HG03064 (cell line): Measurements from ENCODE around the gene SLC12A2.

ENCODE experiments used
- ATAC-seq: cut with Tn5 transposase; IDR thresholded peaks from one replicate; pipeline ENCODE4 v1.9.1; 2021; ENCODE audit warnings: low read depth; ENCODE audit not compliant: unreplicated experiment

The SLC12A2 gene

DNA sequence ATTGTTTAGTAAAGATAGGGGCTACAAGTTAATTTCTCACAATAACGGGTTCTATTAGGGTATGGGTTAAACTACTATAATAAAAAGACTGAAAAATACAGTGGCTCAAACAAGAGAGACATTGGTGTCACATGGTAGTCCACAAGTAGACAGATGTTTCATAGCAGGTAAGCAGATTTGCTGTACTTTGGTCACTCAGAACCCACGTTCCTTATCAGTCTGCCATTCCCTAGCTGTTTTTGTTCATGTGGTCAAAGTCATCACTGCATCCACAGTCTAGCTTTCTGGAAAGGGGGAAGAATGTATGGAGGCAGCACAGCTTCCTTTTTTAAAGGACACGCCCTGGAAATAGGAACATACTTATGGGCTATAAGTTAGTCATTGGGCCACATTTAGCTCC lies 73.0 kb downstream of the SLC12A2 start:
- no peak for ATAC-seq

- no peak for ATAC-seq
Observed at GRCh38 chr5:128158342-128158741, 74.8 kb downstream of the SLC12A2 start.

GRCh38 chr5:128163991-128164390 lies 80.4 kb downstream of the SLC12A2 start:
- ATAC-seq: no peak

GRCh38 chr5:128169401-128170017 lies 85.9 kb downstream of the SLC12A2 start:
- no peak for ATAC-seq

DNA sequence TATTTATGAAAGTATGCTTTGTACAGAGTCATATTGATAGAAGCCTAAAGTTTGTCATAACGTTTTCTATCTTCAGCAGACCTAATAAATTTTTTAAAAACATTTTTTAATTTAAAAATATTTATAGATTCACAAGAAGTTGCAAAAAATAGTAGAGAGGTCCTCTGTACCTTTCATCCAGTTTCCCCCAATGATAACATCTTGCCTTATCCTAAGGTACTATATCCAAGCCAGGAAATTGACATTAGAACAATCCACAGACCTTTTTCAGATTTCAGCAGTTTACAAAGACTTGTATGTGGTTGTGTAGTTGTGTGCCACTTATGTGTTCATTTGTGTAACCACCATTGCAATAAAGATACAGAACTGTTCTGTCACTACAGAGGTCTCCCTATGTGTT lies 88.5 kb downstream of the SLC12A2 start:
- ATAC-seq: no peak

DNA sequence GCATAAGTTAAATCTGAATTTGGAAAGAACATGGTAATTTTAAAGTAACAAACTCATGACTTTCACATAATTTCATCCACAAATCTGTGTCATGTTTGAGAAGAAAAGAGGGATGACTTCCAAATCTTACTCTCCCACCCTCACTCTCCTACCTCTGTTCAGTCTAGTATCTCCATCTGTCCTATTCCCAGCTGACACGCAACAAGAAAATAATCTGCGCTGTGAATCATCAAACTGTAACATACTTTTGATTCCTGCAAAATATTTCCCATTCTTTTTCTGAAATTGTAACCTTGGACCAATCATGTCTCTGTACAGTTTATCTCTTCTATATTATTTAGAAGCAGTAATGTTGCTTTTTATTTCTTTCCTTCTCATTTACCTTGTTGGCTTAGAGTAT lies 91.4 kb downstream of the SLC12A2 start:
- no peak for ATAC-seq

GRCh38 chr5:128192368-128192767 lies 108.8 kb downstream of the SLC12A2 start:
- no peak for ATAC-seq

- ATAC-seq: no peak
Observed at GRCh38 chr5:128193665-128194390, 110.3 kb downstream of the SLC12A2 start.

DNA sequence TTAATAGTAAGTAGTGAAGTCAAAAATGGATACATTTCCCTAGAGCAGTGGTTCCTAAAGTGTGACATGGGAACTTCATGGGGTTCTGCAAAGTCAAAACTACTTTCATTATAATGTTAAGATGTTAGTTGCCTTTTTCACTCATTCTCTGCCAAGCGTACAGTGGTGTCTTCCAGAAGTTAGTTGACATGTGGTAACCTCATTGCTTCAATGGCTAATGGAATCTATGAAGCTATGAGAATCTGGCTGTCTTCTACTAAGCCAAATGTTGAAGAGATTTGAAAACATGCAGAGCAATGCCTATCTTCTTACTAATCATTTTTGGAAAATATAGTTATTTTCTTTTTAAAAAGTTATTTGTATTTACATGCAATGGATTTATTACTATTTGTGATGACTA lies 111.8 kb downstream of the SLC12A2 start:
- no peak for ATAC-seq

DNA sequence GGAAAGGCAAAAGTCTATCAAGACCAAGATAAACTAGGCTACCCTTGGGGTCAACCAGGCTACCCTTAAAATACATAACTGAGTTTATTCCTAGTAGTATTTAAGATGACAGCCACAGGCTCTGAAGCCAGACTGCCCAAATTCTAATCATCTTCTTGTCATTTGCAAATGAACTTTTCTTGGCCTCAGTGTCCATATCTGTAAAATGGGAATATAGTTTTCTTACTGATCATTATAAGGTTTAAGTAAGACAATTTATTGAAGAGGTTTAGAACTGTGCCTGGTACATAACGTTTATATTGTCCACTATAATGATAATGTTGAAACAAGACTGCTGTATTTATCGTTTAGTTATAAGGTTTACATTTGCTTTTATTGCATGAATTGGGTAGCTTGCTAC lies 112.5 kb downstream of the SLC12A2 start:
- ATAC-seq: no peak

DNA sequence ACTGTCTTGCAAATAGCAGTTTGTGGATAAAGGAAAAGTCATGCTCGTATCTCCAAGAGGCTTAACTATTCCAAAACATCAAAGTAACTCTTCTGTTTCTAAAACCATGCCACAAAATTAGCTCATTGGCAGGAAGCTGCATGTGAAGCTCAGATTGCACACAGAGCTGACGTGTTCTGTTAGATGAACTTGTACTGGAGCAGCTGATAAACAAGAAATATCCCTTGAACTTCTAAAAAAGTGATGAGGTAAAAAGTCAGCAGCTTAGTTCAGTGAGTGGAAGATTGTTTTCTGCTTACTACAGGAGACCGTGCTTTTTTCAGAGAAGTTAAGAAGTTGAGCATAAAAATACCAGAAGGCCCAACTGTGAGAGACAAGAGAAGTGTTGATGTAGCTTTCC lies 113.2 kb downstream of the SLC12A2 start:
- no peak for ATAC-seq

GRCh38 chr5:128197896-128198522 lies 114.4 kb downstream of the SLC12A2 start:
- ATAC-seq: peak; percentile 53

- ATAC-seq: no peak
Observed at GRCh38 chr5:128199104-128199503, 115.5 kb downstream of the SLC12A2 start.

DNA sequence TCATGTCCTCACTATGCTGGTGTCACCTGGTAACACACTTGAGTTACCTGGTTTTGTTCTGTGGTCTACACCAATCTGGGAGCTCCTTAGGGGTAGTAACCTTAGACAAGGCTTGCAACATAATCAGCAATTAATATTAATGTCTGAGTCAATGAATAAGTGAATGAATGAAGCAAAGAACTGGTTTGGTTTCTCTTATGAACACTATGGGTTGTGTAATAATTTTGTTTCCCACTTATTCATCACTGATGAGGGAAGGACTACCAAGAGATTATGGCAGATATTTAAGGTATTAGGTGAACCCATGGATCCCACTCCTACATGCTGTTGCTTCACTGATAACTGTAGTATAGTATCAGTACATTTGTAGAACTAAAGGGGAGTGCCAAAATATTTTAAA lies 116.0 kb downstream of the SLC12A2 start:
- ATAC-seq: no peak

DNA sequence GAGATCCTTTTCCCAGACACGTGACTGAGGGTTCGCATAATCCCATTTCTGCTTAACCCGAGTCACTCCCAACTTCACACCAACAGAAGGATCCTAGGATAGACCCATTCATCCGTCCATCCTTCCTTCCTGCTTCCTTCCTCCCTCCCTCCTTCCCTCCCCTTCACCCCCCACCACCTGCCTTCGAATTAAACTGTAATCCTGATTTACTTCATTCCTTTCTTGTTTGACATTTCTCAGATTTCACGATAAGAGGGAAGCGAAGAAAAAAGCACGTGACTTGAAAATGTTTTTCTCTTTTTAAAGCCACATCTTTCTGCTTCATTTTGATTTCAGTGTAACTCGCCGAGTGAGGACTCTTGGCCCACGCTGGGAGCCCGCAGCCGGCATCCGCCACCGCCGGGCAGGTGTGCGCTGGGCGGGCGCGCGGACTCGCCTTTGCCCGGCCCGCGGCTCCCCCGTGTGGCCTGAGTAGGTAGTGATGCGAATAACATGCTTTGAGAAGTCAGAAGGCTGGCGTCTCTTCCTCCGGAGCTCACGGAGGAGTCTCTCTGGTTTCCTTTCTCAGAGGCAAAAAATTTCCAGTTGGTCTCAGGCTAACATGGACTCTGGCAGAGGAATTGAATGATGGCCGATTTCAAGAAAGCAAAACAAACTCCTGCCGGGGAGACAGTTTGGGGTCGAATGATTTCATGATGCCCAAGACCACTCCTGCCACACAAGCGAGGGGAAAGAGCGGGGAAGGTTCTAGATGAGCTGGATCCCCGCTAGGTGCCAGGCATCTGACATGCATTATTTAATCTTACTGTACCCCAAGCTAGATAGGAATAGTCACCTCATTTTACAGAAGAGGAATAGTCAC lies 117.7 kb downstream of the SLC12A2 start:
- peak; percentile 92 for ATAC-seq

DNA sequence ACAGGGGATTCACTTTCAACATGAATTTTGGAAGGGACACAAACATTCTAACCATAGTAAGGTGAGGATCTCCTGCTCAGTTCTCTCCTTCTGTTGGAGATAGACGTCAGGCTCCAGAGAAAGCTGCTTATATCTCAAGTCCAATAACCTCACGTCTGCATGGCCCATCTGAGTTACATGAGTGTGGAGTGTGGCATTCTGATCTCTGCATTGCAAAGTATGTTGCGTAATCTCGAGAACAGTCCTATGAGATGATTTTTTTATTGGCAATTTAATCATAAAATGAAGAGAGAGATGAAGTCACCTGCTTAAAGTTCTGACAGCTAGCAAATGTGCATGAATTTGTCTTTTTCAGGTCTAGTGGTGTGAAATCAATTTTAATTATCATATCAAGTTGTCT lies 118.8 kb downstream of the SLC12A2 start:
- no peak for ATAC-seq

DNA sequence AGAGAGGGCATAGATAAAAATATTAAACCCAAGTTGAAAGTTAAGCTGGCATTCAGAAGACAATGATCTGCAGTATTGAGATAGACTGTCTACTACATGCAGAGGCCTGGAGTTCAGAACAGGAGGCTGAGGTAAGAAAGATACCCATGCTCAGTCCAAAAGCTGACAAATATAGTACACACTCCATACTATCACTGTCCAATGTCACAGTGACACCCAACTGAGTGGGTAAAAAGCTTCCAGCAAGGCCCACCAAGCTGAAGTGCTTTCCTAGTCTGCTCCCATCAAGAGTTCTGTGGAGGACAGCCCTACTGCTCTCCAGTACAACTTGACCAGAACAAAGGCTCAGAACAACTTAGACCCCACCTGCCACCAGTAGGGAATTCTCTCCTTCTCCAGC lies 124.9 kb downstream of the SLC12A2 start:
- ATAC-seq: no peak

GRCh38 chr5:128212191-128212806 lies 128.7 kb downstream of the SLC12A2 start:
- no peak for ATAC-seq

DNA sequence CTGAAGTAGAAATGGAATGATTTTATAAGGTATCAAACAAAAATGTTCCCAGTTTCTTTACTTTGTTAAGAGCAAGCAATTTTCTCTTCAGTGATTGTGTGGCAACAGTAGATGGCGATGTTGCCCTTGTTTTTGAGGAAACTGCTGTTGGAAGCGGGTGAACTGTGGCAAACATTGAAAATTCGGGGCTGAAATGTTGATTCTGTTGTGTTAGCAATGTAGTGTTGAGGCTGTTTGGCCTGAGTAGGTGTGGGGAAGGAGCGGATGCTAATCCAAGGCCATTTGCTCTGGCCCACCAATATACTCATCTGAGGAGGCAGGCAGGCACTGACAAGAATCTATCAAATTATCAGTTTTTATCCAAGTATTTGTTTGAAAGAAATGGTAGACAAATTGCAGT lies 129.8 kb downstream of the SLC12A2 start:
- ATAC-seq: no peak

GRCh38 chr5:128213833-128214232 lies 130.3 kb downstream of the SLC12A2 start:
- ATAC-seq: no peak

GRCh38 chr5:128216285-128216684 lies 132.7 kb downstream of the SLC12A2 start:
- ATAC-seq: no peak
